ENCODE measurements around the gene CIROP.
"Not testable (repeated sequence)": the region's sequence is repeated elsewhere in the genome, so short reads cannot be mapped to it uniquely, and the experiment has no call there.

Gene CIROP

DNA sequence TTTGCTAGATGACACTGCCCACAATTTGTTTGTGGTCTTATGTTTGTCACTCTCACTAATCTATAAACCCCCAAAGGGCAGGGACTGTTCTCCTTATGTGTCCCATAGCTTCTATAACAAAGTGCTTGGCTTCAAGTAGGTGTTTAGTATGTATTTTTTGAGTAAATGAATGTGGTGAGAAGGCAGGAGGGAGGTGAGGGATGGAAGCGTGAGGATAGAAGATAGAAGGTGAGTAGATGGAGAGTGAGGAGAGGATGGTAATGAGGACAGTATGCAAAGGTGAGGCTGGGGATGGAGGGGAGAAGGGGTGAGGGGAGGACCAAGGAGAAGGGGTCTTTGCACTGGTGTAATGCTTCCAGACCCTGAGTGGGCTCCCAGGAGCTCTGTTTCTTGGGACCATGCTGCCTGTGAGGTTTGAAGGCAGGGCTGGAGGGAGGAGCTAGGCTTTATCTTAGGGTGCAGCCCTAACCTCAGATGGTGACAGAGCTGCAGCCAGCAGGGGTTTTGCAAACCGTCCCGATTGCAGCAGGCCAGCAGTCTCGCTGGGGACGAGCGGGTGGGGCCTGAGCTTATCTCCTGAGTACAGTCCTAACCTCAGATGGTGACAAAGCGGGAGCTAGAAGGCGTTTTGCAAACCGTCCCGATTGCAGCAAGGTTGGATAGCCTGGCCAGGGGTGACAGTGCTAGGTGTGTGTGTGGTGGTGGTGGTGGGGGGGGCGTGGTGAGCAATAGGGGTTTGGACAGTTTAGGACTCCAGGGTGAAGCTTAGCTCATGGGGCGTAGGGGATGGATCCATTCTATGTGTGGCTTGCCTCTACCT, 7.8 kb upstream of the CIROP start:
- Histone ChIP-seq H3K4me3 (ENCODE audit: low read depth in 1 of 2, low read length in 1 of 2) (peak overlapping the region; percentile 1 to 18), H3K27me3 (no peaks in the 10 kb centered on the region), H3K27ac (peak overlapping the region; percentile 90), H3K9me3 (no peaks in the 10 kb centered on the region), H3K36me3 (no peaks in the 10 kb centered on the region), H3K4me1 (ENCODE audit: control insufficient read depth in 1 of 2, insufficient read depth in 1 of 2, low read depth in 1 of 2, low read length in 1 of 2) (peaks cover 79 to 81% of the 10 kb centered on the region in 2 experiments)
- TF ChIP-seq CTCF (IDR thresholded peaks at IDR 0.05), result no peak

- no peaks in the 10 kb centered on the region for H3K27me3 ChIP-seq
- peak overlapping the region; percentile 18 for H3K27ac ChIP-seq
- H3K36me3 ChIP-seq, result no peaks in the 10 kb centered on the region
- no peak for TF ChIP-seq CTCF (IDR thresholded peaks at IDR 0.05)
- no peaks in the 10 kb centered on the region for H3K9me3 ChIP-seq
- H3K4me1 ChIP-seq (ENCODE audit: control insufficient read depth in 1 of 2, insufficient read depth in 1 of 2, low read depth in 1 of 2, low read length in 1 of 2), result peaks cover 61 to 63% of the 10 kb centered on the region in 2 experiments
- no peak overlapping the region for H3K4me3 ChIP-seq (ENCODE audit: low read depth in 1 of 2, low read length in 1 of 2)
These were observed 6.0 kb upstream of the CIROP start for GRCh38 chr14:23110579-23111365.

DNA sequence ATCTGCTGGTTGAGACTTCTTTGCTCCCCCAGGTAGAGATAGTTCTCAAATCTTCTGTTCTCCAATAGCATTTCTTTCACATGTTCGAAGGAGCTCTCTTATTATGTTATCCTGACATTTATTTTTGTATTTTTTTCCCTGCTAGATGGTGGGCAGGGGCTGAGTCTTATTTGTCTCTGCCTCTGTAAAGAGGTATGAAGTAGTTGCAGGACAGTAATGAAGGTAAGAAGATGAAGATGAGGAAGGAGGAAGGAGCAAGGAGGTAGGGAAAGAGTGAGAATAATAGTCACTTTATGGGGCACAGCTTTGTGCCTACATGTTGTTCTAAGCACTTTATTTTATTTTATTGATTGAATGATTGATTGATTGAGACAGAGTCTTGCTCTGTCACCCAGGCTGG, 5.0 kb upstream of the CIROP start:
- no peak overlapping the region for H3K27ac ChIP-seq
- TF ChIP-seq CTCF (IDR thresholded peaks at IDR 0.05), result no peak
- no peaks in the 10 kb centered on the region for H3K27me3 ChIP-seq
- no peaks in the 10 kb centered on the region for H3K36me3 ChIP-seq
- H3K4me3 ChIP-seq (ENCODE audit: low read depth in 1 of 2, low read length in 1 of 2), result no peak overlapping the region
- H3K9me3 ChIP-seq, result no peaks in the 10 kb centered on the region
- H3K4me1 ChIP-seq (ENCODE audit: control insufficient read depth in 1 of 2, insufficient read depth in 1 of 2, low read depth in 1 of 2, low read length in 1 of 2), result peaks cover 51 to 53% of the 10 kb centered on the region in 2 experiments

- H3K36me3 ChIP-seq; H3K27me3 ChIP-seq; H3K4me3 ChIP-seq (ENCODE audit: low read depth in 1 of 2, low read length in 1 of 2); H3K9me3 ChIP-seq; H3K27ac ChIP-seq: not testable (repeated sequence)
- H3K4me1 ChIP-seq (ENCODE audit: control insufficient read depth in 1 of 2, insufficient read depth in 1 of 2, low read depth in 1 of 2, low read length in 1 of 2), result peaks cover 35 to 37% of the 10 kb centered on the region in 2 experiments
These were observed 3.4 kb upstream of the CIROP start for GRCh38 chr14:23108169-23108568.

- H3K4me3 ChIP-seq (ENCODE audit: low read depth in 1 of 2, low read length in 1 of 2); H3K27me3 ChIP-seq; H3K9me3 ChIP-seq; H3K27ac ChIP-seq; H3K36me3 ChIP-seq: not testable (repeated sequence)
- H3K4me1 ChIP-seq (ENCODE audit: control insufficient read depth in 1 of 2, insufficient read depth in 1 of 2, low read depth in 1 of 2, low read length in 1 of 2), result peaks cover 33 to 37% of the 10 kb centered on the region in 2 experiments
These were observed 2.8 kb upstream of the CIROP start for GRCh38 chr14:23107620-23108019.

DNA sequence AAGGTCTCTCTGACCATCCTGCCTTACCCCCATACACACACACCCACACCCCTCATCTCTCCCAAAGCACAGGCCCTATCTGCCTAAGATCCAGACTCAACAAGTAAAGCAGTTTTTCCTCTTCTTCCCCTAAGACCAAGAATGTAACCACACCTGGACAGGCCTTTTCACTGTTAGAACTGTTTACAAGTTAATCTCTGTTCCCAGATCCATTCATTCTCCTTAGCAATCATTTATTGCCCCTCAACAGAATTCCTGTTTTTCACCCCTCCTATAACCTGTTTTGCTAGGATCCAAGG, 1.9 kb upstream of the CIROP start:
- no peak for TF ChIP-seq CTCF (IDR thresholded peaks at IDR 0.05)
- Histone ChIP-seq H3K27ac (no peak overlapping the region), H3K4me3 (ENCODE audit: low read depth in 1 of 2, low read length in 1 of 2) (no peak overlapping the region), H3K4me1 (ENCODE audit: control insufficient read depth in 1 of 2, insufficient read depth in 1 of 2, low read depth in 1 of 2, low read length in 1 of 2) (peaks cover 33 to 37% of the 10 kb centered on the region in 2 experiments), H3K27me3 (no peaks in the 10 kb centered on the region), H3K9me3 (no peaks in the 10 kb centered on the region), H3K36me3 (no peaks in the 10 kb centered on the region)
